Testis (tissue), 3 donors: ENCODE results near the gene BRAF. TPM values are rescaled to one million over a fixed set of nuclear protein-coding genes. Genes with fewer than 3 reads are reported as not detected.

ENCODE experiments used
- DNase-seq: peaks from one replicate; pipeline ENCODE4 v3.0.0-alpha.2; 2019
- H3K27ac ChIP-seq, 2 donors: fragments of 200-600 bp; sonication (generic); one replicate each; pipeline ENCODE4 v1.5.1; 2019
- H3K27me3 ChIP-seq: fragments of 200-600 bp; sonication (generic); one replicate; pipeline ENCODE4 v1.5.1; 2019
- H3K36me3 ChIP-seq: fragments of 200-600 bp; sonication (generic); one replicate; pipeline ENCODE4 v1.5.1; 2017; ENCODE audit warnings: low read depth; ENCODE audit errors: missing control alignments
- H3K4me1 ChIP-seq: fragments of 200-600 bp; sonication (generic); one replicate; pipeline ENCODE4 v1.5.1; 2019
- H3K4me3 ChIP-seq, 2 donors: fragments of 200-600 bp; sonication (generic); one replicate each; pipeline ENCODE4 v1.5.1; 2017 to 2019
- H3K9me3 ChIP-seq: fragments of 200-600 bp; sonication (generic); one replicate; pipeline ENCODE4 v1.5.1; 2017
- POLR2A ChIP-seq: fragments of 450-650 bp; IDR thresholded peaks from one replicate; pipeline ENCODE4 v1.6.1; 2017; ENCODE audit warnings: antibody characterized with exemption, mild to moderate bottlenecking, moderate library complexity
- WGBS, 2 donors: methylation state at CpG; one replicate each; pipeline ENCODE4 v1.1.5; 2018; 5-methylcytosine and 5-hydroxymethylcytosine counted together
- intact Hi-C: fragments of 100-400 bp; cut with DNase I; formaldehyde crosslinking; loops from one replicate; pipeline ENCODE4 v1.15.1; 2023; ENCODE audit warnings: low total_unique reads
- polyA plus RNA-seq: library from polyadenylated mRNA; stranded (reverse); fragments of 350-450 nt; fragmentation: Illumina TruSeq; extraction: RNeasy Lipid Tissue Mini Kit (QIAGEN cat#74804); gene quantifications from one replicate; pipeline ENCODE4 v1.2.3, GENCODE V29; 2014; ENCODE audit warnings: low read depth, low replicate concordance; ENCODE audit not compliant: insufficient read depth
- small RNA-seq, 2 donors: library from RNA; depleted of rRNA; stranded (forward); fragments of <200 nt; gene quantifications; one replicate each; pipeline ENCODE3, GENCODE V24; 2016
- total RNA-seq, 2 donors: library from RNA; depleted of rRNA; stranded (reverse); fragments of >200 nt; gene quantifications; one replicate each; pipeline ENCODE4 v1.2.3, GENCODE V29; 2016
- TF ChIP-seq, protein P1 (sequence below), 3 experiments: fragments of 450-650 bp in 2 of 3; fragments of 200-600 bp in 1 of 3; sonication (generic) in 1 of 3; IDR thresholded peaks; one replicate each; pipeline ENCODE4 v1.5.1; 2016 to 2019; ENCODE audit warnings: antibody characterized with exemption in 3 of 3, mild to moderate bottlenecking in 2 of 3, moderate library complexity in 1 of 3

BRAF gene
- total and polyA plus RNA-seq, 3 donors from 2014 or later = 63.3 to 124 (median 82.6) TPM

DNA sequence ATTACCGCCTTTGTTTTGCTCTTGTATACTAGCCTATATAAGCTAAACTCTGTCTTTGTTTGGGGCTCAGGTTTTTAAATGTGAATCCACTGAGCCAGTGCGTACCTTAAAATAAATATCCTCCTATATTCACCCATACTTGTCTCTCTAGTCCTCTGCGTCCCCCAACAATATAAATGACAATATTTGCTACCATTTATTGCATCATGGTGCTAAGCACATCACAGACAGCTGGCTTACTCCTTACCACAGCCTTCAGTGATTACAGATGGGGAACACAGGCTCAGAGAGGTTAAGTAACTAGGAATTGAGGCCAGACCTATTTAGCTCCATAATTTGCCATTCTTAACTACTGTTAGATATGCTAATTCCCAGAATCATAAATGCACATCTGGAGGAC, 255.4 kb downstream of the BRAF start:
- DNase-seq = no peak
- intact Hi-C loops = no loop called here
- 92 to 96% methylated on average over 3 of the region's 3 CpGs for WGBS, 2 donors

More for the DNA sequence above, 255.4 kb downstream of the BRAF start:
- no peak for TF ChIP-seq POLR2A
- TF ChIP-seq, protein P1, sequence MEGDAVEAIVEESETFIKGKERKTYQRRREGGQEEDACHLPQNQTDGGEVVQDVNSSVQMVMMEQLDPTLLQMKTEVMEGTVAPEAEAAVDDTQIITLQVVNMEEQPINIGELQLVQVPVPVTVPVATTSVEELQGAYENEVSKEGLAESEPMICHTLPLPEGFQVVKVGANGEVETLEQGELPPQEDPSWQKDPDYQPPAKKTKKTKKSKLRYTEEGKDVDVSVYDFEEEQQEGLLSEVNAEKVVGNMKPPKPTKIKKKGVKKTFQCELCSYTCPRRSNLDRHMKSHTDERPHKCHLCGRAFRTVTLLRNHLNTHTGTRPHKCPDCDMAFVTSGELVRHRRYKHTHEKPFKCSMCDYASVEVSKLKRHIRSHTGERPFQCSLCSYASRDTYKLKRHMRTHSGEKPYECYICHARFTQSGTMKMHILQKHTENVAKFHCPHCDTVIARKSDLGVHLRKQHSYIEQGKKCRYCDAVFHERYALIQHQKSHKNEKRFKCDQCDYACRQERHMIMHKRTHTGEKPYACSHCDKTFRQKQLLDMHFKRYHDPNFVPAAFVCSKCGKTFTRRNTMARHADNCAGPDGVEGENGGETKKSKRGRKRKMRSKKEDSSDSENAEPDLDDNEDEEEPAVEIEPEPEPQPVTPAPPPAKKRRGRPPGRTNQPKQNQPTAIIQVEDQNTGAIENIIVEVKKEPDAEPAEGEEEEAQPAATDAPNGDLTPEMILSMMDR (IDR thresholded peaks at IDR 0.05) = no peak
- Histone ChIP-seq H3K4me3 (no peak overlapping the region), H3K36me3 (no peaks in the 10 kb centered on the region), H3K9me3 (no peaks in the 10 kb centered on the region), H3K4me1 (no peaks in the 10 kb centered on the region), H3K27me3 (no peaks in the 10 kb centered on the region), H3K27ac (no peak overlapping the region)

Small RNAs within 50 kb of the gene (small RNA-seq; reads per million reads assigned to genes)
- 0 reads per million in 2 donors for gene AC006006.1
- gene RNU6-85P = 0 reads per million in 2 donors

Other genes with a start within 250 kb of the BRAF start
- gene NDUFB2, start 228.2 kb downstream of the BRAF start, total RNA-seq = 100 to 1,000 TPM; 187 to 292 TPM
- gene NDUFB2, start 228.2 kb downstream of the BRAF start, polyA plus RNA-seq = 180 TPM
- 10 to 100 TPM; 28.8 to 31.9 TPM for gene MRPS33, start 90.0 kb upstream of the BRAF start, total RNA-seq
- 114 TPM for gene MRPS33, start 90.0 kb upstream of the BRAF start, polyA plus RNA-seq
- 1 to 10 TPM; 1.7 to 7.2 TPM for gene TMEM178B, start 149.1 kb upstream of the BRAF start, total RNA-seq
- 2.0 TPM for gene TMEM178B, start 149.1 kb upstream of the BRAF start, polyA plus RNA-seq